Central memory CD8-positive, alpha-beta T cell (primary cell): ENCODE data around the gene ENAM.
"Not testable (repeated sequence)": the region's sequence is repeated elsewhere in the genome, so short reads cannot be mapped to it uniquely, and the experiment has no call there.

Experiments used
- ATAC-seq: fragments of 150-1000 bp; cut with Tn5 transposase; replicated peaks from 2 replicates; pipeline ENCODE4 v1.10.0; 2022; ENCODE audit warnings: mild to moderate bottlenecking, moderate FRiP score, moderate number of reproducible peaks; ENCODE audit not compliant: poor library complexity, severe bottlenecking; ENCODE audit errors: extremely low read depth
- DNase-seq, 2 donors: peaks; one replicate each; pipeline ENCODE4 v3.0.0; 2021; ENCODE audit warnings: low spot score in 2 of 2
- H3K27ac Mint-ChIP-seq: one replicate; pipeline ENCODE4 v1.8.0; 2022; ENCODE audit warnings: low read depth, mild to moderate bottlenecking, moderate library complexity, mixed read lengths
- H3K27me3 Mint-ChIP-seq: one replicate; pipeline ENCODE4 v1.8.0; 2022; ENCODE audit warnings: mixed read lengths
- H3K36me3 Mint-ChIP-seq: one replicate; pipeline ENCODE4 v1.8.0; 2022; ENCODE audit warnings: mild to moderate bottlenecking, moderate library complexity, mixed read lengths; ENCODE audit not compliant: insufficient read depth
- H3K4me1 Mint-ChIP-seq: one replicate; pipeline ENCODE4 v1.8.0; 2022; ENCODE audit warnings: mixed read lengths
- H3K4me3 Mint-ChIP-seq: one replicate; pipeline ENCODE4 v1.8.0; 2022; ENCODE audit warnings: mild to moderate bottlenecking, moderate library complexity, mixed read lengths
- H3K9me3 Mint-ChIP-seq: one replicate; pipeline ENCODE4 v1.8.0; 2022; ENCODE audit warnings: mixed read lengths

ENAM gene

DNA sequence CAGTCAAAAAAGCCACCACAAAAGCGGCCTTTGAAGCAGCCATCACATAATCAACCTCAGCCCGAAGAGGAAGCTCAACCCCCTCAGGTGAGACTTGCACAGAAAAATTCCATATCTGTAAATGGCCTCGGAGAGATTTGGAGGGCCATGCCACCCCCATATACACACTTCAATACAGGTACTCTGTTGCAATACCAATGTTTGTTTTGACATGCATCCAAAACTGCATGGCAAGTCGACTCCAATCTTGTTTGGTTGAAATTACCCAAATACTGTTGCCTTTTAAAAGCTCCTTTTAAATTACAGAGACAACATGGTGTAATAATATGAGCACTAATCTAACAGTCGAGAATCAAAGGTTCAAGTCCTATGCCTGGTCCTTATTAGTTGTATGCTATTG lies 5.9 kb downstream of the ENAM start:
- H3K36me3 Mint-ChIP-seq = peaks cover 1% of the 10 kb centered on the region
- H3K9me3 Mint-ChIP-seq = no peaks in the 10 kb centered on the region
- no peak overlapping the region for H3K4me3 Mint-ChIP-seq
- no peak overlapping the region for H3K27ac Mint-ChIP-seq
- ATAC-seq (no peak), DNase-seq (no peak)
- H3K27me3 Mint-ChIP-seq = peaks cover 31% of the 10 kb centered on the region
- H3K4me1 Mint-ChIP-seq = no peaks in the 10 kb centered on the region

DNA sequence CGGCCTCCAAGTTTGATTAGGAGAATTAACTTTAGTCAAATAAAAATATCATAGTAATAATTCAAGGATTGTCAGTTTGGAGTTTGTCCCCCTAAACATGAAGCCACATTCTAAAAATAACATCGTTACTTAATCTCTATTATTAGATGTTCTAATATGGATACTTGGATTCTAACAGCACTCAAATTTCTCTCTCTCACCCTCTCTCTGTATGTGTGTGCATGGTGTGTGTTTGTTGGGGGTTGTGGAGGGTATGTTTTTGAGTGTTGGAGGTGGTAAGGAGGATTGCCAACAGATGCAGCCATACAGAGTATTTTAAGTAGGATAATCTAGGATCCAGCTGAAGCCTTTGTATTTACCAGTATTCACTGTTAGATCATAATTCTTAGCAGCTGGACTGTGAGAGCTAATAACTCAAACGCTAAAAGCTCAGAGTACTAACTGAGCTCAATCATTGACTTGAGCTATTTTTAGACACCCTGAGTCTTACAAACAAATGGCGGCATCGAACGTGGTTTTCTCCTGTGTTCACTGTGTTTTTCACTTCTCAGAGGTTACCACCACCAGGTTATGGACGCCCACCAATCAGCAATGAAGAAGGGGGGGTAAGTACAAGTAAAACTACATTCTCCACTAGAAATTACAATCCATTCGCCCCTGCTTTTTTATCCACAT lies 8.8 kb downstream of the ENAM start:
- H3K27ac Mint-ChIP-seq = no peak overlapping the region
- no peaks in the 10 kb centered on the region for H3K9me3 Mint-ChIP-seq
- peaks cover 44% of the 10 kb centered on the region for H3K27me3 Mint-ChIP-seq
- ATAC-seq = no peak
- H3K4me3 Mint-ChIP-seq = no peak overlapping the region
- H3K4me1 Mint-ChIP-seq = no peaks in the 10 kb centered on the region
- no peaks in the 10 kb centered on the region for H3K36me3 Mint-ChIP-seq
- DNase-seq = no peak

DNA sequence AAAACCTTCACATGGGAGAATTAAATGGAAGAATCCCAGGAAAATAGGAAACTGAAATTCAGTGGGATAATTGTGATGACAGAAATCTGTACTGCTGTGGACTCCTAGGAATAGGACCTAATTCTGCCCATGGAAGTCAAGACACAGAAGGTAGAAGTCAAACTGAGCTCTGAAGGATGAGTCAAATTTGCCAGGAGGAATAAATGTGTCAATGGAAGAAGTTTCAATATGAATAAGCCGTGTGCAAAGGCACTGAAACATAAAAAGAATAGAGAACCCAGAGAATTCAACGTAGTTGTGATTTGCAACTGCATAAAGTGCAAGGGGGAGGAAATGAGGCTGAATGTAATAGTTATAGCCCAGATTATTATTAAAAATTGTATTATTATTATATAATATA lies 11.6 kb downstream of the ENAM start:
- Mint-ChIP-seq H3K4me3 (no peak overlapping the region), H3K4me1 (no peaks in the 10 kb centered on the region), H3K9me3 (no peaks in the 10 kb centered on the region), H3K36me3 (no peaks in the 10 kb centered on the region), H3K27me3 (peaks cover 22% of the 10 kb centered on the region), H3K27ac (no peak overlapping the region)
- no peak for ATAC-seq
- DNase-seq = no peak

DNA sequence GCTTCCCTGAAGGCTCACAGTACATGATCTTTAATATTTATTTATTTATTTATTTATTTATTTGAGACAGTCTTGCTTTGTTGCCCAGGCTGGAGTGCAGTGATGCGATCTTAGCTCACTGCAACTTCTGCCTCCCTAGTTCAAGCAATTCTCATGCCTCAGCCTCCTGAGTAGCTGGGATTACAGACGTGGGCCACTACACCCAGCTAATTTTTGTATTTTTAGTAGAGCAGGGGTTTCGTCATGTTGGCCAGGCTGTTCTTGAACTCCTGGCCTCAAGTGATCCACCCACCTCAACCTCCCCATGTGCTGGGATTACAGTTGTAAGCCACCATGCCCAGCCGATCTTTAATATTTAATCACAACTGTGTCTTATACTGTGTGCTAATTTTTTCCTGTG lies 22.2 kb downstream of the ENAM start:
- H3K27me3 Mint-ChIP-seq, H3K4me3 Mint-ChIP-seq, H3K27ac Mint-ChIP-seq, H3K4me1 Mint-ChIP-seq, ATAC-seq, H3K9me3 Mint-ChIP-seq, DNase-seq, H3K36me3 Mint-ChIP-seq: not testable (repeated sequence)

DNA sequence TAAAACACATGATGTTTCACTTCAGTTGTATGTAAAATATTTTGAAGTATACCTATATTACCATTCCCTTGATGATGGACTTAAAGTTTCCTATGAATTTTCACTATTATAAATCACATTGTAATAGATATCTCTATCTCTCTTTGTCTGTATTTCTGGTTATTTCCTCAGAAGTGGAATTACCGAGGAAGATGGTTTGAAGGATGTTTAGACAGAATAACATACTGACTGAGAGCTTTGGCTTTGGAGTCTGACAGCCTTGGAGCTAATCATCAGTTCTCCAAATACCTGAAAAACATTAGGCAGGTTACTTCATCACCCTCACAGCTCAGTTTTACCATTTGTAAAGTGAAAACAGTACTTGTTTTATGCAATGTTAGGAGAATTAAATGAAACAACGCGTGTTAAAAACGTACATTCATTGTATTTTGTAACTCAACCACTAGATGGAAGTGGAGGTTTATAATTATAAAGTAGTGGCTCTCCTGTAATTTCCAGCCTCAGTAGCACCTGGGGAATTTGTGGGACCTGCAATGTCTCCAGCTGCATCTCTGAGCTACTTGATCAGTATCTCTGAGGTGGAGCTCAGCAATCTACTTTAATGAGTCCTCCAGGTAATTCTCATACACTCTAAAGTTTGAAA lies 23.4 kb downstream of the ENAM start:
- no peaks in the 10 kb centered on the region for H3K4me1 Mint-ChIP-seq
- H3K27ac Mint-ChIP-seq = no peak overlapping the region
- DNase-seq = no peak
- H3K9me3 Mint-ChIP-seq = no peaks in the 10 kb centered on the region
- no peak overlapping the region for H3K4me3 Mint-ChIP-seq
- peaks cover 9% of the 10 kb centered on the region for H3K27me3 Mint-ChIP-seq
- peaks cover 1% of the 10 kb centered on the region for H3K36me3 Mint-ChIP-seq
- no peak for ATAC-seq

DNA sequence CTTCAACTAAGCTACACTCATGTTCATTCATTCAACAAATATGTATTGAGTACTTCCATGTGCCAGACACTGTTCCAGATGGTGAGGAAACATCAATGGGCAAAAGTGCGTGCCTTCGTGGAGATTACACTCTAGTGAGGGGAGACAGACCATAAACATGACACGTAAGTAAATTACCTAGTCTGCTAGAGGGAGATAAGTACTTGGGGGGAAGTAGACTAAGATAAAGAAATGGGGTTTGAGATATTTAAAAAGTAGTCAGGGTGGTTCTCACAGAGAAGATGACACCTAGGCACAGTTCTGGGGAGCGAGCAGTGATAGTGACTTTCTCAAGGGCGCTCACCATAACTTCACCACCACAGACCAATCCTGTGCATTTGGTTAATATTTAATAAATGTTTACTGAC lies 26.1 kb downstream of the ENAM start:
- no peaks in the 10 kb centered on the region for H3K36me3 Mint-ChIP-seq
- no peak overlapping the region for H3K27ac Mint-ChIP-seq
- no peaks in the 10 kb centered on the region for H3K4me1 Mint-ChIP-seq
- no peaks in the 10 kb centered on the region for H3K9me3 Mint-ChIP-seq
- no peak for ATAC-seq
- H3K4me3 Mint-ChIP-seq = no peak overlapping the region
- peaks cover 24% of the 10 kb centered on the region for H3K27me3 Mint-ChIP-seq
- DNase-seq = no peak

DNA sequence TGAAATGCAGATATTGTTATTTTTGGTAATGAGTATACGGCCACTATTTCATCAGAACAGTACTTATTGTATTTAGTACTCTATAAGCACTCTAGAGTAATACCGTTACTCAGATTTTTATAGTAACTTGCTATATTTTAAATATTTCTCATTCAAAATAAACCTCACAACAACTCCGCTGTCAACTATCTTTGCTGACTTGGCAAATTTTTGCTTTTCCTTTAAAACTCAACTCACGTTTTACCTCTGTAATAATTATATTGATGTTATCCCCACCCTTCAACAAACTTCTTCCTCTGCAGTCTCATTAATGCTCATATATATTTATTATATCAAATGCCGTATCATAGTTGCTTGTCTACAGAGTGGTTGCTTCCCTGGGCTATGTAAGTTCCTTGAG lies 28.8 kb downstream of the ENAM start:
- no peak for DNase-seq
- Mint-ChIP-seq H3K36me3 (no peaks in the 10 kb centered on the region), H3K27me3 (peaks cover 24% of the 10 kb centered on the region)

DNA sequence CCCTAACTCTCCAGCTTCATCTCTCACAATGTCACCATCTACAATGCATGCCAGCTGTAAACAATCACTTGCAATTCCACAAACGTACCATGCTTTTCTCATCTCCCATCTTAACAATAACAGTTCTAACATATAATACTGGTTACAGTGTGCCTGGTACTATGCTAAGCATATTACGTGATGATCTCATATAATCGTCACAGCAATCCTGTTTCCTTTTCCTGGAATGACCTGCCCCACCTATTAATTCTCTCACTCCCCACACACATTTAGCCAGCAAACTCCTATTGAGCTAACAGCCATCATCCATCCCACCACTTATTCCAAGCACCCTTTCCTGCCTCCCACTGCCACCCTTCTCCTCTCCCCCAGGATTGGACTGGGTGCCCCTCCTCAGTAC lies 29.9 kb downstream of the ENAM start:
- Mint-ChIP-seq H3K27me3 (peaks cover 24% of the 10 kb centered on the region), H3K4me1 (no peaks in the 10 kb centered on the region), H3K4me3 (no peak overlapping the region), H3K9me3 (no peaks in the 10 kb centered on the region), H3K36me3 (no peaks in the 10 kb centered on the region), H3K27ac (no peak overlapping the region)
- ATAC-seq = no peak
- DNase-seq = no peak

More for the DNA sequence above, 28.8 kb downstream of the ENAM start:
- Mint-ChIP-seq H3K4me3 (no peak overlapping the region), H3K27ac (no peak overlapping the region), H3K9me3 (no peaks in the 10 kb centered on the region), H3K4me1 (no peaks in the 10 kb centered on the region)
- no peak for ATAC-seq

DNA sequence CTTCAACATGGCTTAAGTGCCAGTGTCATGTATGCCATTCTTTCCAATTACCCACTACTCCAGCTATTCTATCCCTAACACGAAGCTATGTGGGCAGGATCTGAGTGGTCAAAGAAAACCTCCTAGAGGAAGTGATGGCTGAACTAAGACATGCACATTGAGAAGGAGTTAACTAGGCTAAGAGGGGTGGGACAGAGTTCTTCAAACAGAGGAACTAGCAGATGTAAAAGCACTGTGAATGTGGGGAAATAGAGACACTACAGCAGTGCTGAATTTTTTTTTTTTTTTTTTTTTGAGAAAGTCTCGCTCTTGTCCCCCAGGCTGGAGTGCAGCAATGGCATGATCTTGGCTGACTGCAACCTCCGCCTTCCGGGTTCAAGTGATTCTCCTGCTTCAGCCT lies 31.6 kb downstream of the ENAM start:
- Mint-ChIP-seq H3K27me3 (peaks cover 15% of the 10 kb centered on the region), H3K4me3 (no peak overlapping the region), H3K4me1 (no peaks in the 10 kb centered on the region), H3K27ac (no peak overlapping the region), H3K36me3 (no peaks in the 10 kb centered on the region), H3K9me3 (no peaks in the 10 kb centered on the region)
- DNase-seq (no peak), ATAC-seq (no peak)

DNA sequence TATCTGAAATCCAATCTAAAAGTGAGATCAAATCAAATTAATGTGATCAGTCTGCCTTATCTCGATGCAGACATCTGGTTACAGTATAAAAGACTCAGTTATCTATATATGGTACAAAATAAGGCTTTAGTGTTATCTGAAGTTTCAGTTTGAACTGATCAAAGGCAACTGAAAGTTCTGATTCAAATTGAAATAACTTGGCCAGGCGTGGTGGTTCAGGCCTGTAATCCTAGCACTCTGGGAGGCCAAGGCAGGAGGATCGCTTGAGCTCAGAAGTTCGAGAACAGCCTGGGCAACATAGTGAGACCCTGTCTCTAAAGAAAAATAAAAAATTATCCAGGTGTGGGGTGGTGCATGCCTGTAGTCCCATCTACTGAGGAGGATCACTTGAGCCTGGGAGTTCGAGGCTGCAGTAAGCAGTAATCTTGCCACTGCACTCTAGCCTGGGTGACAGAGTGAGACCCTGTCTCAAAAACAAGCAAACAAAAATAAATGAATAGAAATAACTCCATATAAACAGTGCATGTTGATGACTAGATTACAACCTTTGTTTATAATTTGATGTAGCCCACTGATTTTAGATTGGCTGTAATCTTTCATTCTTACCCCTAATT lies 32.9 kb downstream of the ENAM start:
- H3K4me3 Mint-ChIP-seq, H3K36me3 Mint-ChIP-seq, DNase-seq, ATAC-seq, H3K9me3 Mint-ChIP-seq, H3K27ac Mint-ChIP-seq, H3K4me1 Mint-ChIP-seq: not testable (repeated sequence)
- peaks cover 15% of the 10 kb centered on the region for H3K27me3 Mint-ChIP-seq

DNA sequence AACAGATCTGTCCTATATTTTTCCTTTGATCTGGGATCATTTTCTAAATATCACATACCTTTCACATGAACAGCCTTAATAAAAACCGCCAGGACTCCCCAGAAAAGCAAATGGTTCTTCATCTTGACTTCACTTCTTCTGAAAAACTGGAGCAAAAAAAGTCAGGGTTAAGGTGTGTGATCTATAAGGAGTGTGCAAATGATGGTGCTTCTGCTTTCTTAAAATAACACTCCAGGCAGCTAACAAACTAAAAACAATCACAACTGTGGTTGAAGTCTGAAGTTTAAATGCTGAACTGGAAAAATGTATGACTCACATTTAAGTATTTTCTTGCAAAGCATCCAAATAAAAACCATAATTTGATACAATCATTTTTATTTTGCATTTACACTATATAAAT lies 37.8 kb downstream of the ENAM start, which contains the start of gene JCHAIN:
JCHAIN (minus strand) TSS at position 140 of the 400 bp plus-strand sequence; CDS start at position 122, 18 bp downstream.
- Mint-ChIP-seq H3K36me3 (no peaks in the 10 kb centered on the region), H3K4me3 (no peak within 1 kb of the TSS), H3K27me3 (peaks cover 17% of the 10 kb centered on the region), H3K4me1 (no peaks in the 10 kb centered on the region), H3K9me3 (no peaks in the 10 kb centered on the region), H3K27ac (no peak within 1 kb of the TSS)
- ATAC-seq = no peak
- no peak for DNase-seq

DNA sequence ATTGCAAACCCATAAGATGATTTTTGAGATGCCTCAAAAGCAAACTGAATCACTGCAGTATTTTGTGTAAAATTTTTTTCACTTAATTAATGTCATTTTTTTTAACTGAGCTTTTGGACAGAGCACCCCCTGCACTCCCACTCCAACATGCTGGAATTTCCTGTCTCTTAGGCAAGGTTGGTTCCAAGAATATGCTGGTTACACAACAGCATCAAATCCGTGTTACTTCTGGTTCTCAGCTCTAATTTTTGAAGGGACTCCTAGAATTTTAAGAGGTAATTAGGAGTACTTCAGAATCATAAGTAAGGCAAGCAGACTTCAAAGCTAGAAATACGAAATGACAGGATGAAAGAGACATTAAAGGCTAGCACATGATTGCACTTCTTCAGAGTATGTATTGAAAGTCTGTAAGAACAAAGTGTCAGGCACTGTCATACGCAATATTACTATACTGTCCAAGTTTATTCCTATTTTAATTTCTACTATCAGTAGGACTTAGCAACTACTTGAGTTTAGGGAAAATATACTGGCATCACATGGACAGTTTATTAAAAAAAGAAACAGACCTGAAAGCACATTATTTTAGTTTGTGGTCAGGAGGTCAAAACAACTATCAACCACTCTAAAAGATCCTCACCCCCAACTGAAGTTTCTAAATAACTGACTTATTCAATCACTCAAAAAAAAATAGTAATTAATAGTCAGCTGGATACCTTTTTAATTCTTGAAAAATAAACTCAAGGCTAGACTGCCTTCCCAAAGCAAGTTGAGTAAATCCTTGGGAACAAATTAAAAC lies 39.4 kb downstream of the ENAM start:
- Mint-ChIP-seq H3K36me3 (no peaks in the 10 kb centered on the region), H3K9me3 (no peaks in the 10 kb centered on the region), H3K4me3 (no peak overlapping the region), H3K27me3 (peaks cover 19% of the 10 kb centered on the region), H3K27ac (no peak overlapping the region), H3K4me1 (no peaks in the 10 kb centered on the region)
- no peak for DNase-seq
- ATAC-seq = no peak
